Measurements from ENCODE around the gene MEIS2.
"Not testable (repeated sequence)": the region's sequence is repeated elsewhere in the genome, so short reads cannot be mapped to it uniquely, and the experiment has no call there.

MEIS2 gene

DNA sequence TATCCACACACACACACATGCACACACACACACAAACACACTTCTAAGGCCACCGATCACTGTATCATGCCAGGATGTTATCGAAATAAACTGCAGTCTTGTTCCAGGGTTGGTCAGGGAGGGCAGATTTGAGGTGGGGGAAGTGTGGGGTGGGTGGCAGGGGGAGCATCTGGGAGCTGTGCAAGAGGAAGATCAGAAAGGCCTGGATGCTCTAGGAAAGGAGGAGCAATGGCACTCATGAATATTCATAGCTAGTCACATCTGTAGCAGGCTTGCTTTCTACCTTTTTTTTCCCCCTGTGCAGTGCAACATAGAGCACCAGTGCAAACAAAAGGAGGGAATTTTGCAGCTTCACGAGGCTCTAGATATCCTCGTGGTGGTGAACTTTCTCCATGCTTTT, 84.9 kb downstream of the MEIS2 start:
- in situ Hi-C loops (cut with MboI; ENCODE audit: low sequenced_read_pairs) = no loop called here

DNA sequence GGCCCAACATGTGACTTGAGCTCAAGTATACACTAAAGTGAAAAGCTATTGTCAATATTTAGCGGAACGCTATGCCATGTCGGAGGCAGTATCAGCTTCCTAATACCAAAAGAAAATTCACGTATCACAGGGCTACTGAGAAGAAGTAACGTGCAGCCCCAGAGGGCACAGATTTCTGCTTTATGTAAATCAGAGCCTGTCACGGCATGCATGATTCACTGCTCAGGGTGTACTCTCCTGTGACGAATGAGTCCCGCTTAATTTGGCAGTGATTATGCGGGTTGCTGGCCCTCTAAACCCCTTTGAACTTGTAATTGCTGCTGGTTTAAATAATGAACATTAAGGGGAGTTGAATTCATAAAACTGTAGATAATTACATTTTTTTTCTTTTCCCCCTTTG, 85.3 kb downstream of the MEIS2 start:
- in situ Hi-C loops (cut with MboI; ENCODE audit: low sequenced_read_pairs) = no loop called here

DNA sequence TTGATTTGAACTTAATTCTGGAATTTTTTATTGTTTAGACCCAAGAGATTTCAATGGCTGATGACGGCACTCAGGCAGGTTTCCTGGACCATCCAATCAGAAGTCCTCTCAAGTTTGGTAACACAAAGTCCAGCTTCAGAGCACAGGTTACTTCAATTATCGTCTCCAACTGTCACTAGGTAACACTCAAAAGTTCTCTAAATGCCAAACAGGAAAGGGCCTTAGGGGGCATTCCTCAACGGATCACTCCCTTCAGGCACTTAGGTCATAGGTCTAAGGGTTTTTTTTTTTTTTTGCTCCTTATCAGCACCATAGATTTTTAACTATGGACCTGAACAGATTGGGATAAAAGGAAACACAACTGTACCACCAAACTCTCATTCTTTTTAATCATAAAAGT, 85.8 kb downstream of the MEIS2 start:
- in situ Hi-C loops (cut with MboI; ENCODE audit: low sequenced_read_pairs) = no loop called here

DNA sequence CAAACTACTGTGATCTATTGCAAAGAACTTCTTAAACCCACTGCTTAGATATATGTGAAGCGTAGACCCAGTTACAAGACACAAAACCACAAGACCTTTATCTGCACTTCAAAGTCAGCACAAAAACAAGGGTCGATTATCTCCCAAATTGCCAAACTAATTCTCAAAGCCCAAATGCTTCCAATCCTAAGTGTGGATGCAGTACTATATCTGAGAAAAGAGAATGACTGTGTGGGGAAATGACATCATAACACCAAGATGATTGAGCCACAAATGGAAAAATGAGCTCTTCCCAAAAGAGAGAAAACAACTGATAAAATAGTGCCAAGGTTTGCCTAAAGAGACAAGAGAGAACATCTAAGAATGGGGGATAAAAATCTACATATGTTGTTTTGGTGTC, 86.2 kb downstream of the MEIS2 start:
- in situ Hi-C loops (cut with MboI; ENCODE audit: low sequenced_read_pairs) = no loop called here

DNA sequence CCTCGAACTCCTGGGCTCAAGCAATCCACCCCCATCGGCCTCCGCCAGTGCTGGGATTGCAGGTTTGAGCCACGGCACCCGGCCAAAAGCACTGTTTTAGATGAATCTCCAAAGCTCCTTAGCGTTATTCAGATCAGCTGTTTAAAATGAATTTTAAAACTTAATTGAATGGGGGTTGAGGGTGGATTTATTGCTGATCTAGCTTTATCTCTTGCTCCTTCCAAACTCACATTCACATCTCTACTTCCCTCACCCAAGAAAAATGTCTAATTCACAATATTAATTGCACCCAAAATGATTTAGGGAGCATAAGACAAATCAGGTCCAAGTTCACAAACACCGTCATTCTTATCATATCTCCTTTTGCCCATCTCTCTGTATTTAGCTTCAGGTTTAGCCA, 89.8 kb downstream of the MEIS2 start:
- in situ Hi-C loops (cut with MboI; ENCODE audit: low sequenced_read_pairs) = no loop called here

DNA sequence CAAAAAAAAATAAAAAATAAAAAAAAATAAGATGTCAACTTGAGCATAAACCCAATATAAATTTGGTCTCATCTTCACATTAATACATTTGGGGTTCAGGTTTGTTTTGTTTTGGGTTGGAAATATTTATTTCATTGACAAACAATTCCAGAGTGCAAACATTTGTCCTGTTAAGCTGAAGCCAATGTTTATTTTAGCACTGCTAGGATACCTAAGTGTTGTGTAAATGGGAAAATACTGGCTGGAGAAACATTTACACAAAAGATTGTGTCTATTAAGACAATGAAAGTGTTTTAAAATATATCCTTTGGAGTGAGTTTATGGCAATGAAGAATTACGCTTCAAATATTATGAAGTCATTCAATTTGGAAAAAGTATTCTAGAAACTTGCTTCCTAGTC, 91.1 kb downstream of the MEIS2 start:
- in situ Hi-C loops (cut with MboI; ENCODE audit: low sequenced_read_pairs) = no loop called here

DNA sequence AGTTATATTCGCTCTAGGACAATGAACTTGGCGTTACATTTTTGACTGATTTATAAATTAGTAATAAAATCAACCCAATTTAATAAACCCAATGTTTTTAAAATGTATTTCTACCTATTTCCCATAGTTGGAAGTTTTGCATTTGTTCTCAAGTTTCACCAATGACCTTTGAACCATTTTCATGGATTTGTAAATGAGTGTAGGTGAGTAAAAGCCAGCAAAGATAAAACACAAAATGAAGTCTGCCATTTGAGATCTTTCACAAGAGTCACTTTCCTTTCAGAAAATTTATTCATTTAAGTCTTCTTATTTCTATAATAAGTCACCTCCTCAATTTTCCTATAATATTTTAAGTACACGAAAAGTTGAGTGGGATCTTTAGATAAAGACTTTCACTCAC, 92.1 kb downstream of the MEIS2 start:
- in situ Hi-C loops (cut with MboI; ENCODE audit: low sequenced_read_pairs) = no loop called here

DNA sequence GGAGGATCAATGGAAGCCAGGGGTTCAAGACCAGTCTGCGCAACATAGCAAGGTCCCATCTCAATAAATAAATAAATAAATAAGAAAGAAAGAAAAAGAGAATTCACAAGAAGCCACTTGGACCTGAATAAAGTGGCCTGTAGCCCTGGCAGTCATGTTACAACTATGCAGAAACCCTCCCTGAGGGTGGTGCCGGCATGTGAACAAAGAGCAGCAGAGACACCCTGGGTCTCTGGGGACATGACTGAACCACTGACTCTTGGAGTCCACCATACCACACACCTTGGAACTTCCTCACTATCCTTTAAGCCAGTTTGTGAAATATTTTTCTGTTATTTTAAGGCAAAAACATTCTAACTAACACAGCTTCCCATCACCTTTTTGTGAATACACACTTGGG, 93.0 kb downstream of the MEIS2 start:
- in situ Hi-C loops (cut with MboI; ENCODE audit: low sequenced_read_pairs) = no loop called here

DNA sequence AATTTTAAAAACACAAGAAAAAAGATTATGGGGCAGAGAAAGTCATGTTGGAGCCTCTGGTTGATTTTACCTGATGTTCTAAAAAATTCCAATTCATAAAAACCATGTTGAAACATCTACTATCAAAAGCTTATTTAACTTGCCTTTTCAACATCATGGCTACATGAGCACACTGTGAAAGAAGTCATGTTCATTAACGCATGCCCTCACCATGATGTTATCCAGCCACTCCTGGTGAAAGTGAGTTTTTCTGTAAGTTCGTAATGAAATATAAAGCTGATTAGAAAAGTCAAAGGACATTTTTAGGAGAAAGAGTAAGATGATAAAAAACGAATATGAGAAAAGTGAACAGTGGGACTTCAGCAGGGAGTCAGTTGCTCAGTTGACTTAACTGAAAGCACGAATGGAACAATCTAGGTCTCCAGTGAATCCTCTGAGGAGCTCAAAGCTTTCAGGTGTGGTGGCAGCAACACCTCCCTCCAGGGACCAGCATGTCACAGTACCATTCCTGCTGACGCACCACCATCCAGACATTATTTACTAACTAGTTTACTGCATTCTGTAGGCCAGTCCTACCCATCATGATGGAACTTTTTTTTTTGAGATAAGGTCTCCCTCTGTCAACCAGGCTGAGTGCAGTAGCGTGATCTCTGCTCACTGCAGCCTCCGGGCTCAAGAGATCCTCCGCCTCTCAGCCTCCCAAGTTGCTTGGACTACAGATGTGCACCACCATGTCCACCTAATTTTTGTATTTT, 95.2 kb downstream of the MEIS2 start:
- in situ Hi-C loops (cut with MboI; ENCODE audit: low sequenced_read_pairs) = no loop called here

DNA sequence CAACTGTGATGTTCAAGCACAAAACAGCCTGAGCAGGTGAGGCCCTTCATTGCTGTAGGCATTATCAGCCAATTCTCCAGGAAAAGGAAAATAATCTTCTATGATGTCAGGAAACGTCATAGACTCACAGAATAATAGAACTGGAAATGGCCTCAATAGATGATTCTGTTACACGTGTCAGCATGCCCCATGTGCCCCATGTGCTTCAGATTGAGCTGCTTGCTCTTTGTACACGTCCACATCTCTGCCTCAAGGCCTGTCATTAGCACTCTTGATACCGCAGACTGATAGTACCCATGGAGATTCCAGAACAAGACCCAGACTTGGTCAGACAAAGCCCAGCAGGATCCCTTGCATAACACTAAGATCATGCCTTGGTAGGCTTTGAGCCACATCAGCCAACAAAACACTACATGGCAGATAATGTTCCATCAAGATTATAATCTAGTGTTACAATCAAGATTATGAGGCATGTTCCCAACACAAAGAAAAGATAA, 95.9 kb downstream of the MEIS2 start:
- in situ Hi-C loops (cut with MboI; ENCODE audit: low sequenced_read_pairs) = no loop called here

DNA sequence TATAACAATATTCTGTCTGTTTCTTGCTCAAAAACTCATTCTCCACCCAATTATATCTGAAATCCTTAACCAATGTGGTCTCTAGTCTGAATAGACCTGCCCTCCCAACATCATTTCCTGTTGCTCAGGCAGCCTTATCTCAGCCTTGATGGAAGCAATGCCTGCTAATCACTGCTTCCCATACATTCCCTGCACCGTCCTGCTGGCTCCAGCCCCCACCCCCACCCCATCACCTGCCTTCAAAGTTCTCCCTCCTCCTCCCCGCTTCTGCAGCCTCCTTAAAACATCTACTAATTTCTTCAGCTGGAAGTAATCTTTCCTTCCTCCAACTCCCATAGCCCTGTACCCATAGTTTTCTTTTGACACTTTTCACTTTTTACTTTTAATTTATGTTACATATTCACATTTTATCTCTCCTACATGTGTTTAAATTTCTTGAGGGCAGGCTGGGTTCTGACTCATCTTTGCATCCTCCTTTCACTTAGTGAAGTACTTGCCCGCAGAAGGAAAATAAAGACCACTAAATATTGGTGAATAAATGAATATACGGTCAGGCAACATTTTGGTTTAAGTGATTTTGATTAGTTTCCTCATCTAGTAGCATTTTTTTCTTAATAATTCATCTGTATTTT, 98.2 kb downstream of the MEIS2 start:
- in situ Hi-C loops (cut with MboI; ENCODE audit: low sequenced_read_pairs) = no loop called here

DNA sequence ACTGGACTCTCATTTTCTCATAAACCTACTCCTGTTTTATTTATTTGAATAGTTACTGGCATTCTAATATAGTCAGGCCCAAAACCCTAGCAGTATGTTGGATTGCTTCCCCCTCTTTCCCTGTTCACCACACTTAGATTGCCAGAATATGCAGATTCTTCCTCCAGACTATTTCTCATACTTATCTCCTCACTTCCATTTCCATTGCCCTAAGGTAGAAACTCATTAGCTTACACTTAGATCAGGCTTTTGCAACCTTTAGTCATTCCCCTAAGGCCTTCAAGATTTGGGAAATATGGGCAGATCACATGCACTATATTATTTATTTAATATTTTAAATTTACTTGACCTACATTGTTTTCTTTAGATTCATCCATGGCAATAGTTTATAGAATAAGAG, 98.9 kb downstream of the MEIS2 start:
- in situ Hi-C loops (cut with MboI; ENCODE audit: low sequenced_read_pairs) = no loop called here

DNA sequence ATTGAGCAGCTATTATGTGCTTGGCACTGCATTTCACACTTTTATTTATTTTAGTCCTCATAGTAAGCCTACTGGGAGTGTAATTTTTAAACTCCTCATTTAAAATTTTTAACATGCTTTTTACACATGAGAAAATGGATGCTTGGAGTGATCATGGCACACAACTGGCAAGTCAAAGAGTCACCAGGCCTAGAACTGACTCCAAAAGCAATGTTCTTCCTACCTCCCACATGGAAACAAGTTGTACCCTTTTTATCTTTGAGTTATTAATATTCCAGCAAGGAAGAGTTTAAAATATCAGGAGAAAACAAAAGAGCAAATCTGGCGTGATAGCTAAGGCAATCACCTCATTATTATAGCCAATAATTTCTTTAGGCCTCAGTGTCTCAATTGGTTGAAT, 100.6 kb downstream of the MEIS2 start:
- in situ Hi-C loops (cut with MboI; ENCODE audit: low sequenced_read_pairs) = no loop called here

DNA sequence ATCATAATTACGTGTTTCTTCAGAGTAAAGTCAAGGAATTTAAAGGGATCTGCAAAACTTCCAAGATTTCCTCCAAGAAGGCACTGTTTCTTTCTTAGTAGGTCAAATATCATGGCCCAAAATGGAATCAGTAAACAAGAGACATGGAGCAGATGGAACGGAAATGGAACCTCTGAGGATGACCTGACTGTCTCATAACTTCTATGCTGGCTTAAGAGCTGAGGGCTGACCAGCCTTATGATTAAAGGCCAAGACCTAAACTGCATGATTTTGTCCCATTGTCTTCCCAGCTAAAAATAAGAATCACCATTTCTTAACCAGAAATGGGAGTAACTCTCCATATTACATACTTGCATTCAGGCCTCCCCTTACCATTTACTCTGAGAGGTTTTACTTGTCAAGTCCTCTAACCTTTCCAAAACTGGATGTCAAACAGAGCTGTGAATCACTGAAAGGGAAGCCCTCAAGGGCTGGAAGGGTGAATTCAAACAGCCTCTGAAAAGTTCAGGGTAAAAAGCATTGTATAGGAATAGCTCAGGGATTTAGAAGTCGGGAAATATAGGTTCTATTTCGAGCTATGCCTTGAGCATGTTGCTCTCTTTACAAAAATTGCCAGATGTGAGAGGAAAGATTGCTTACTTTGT, 103.7 kb downstream of the MEIS2 start:
- in situ Hi-C loops (cut with MboI; ENCODE audit: low sequenced_read_pairs) = no loop called here

DNA sequence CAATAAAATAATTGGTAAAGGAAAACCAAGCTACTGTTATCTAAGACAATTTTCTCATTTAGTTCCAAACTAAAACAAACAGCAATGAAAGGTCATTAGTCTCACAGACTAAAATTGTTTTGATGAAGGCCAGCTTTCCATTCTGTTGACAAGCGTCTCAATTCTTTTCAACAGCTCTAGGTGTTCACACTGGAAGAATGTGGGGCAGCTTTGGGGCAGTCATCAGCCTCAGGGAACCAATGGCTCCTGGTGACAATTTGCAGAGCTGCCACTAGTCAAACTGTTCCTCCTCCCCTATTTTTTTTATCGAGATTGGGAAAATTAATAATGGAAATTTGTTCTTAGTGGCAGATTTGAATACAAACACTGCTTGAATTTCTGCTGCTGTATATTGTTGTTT, 104.2 kb downstream of the MEIS2 start:
- in situ Hi-C loops (cut with MboI; ENCODE audit: low sequenced_read_pairs) = no loop called here

DNA sequence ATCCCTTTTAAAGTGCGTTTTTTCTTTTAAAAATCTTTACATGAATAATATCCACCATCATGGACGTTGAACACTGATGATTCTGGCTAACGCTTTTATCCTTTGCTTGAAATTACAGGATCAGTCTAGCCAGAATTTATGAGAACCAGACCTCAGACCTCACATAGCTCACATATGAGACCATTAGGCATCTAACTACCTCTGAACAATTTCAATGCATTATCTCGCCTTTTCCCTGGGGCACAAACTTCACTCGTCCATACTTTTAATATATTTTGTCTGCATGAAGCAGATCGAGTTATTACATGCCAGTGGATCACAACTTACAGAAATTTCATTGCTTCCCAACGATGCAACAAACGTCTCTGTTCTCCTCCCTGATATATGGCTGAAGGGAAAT, 105.6 kb downstream of the MEIS2 start:
- in situ Hi-C loops (cut with MboI; ENCODE audit: low sequenced_read_pairs) = no loop called here

DNA sequence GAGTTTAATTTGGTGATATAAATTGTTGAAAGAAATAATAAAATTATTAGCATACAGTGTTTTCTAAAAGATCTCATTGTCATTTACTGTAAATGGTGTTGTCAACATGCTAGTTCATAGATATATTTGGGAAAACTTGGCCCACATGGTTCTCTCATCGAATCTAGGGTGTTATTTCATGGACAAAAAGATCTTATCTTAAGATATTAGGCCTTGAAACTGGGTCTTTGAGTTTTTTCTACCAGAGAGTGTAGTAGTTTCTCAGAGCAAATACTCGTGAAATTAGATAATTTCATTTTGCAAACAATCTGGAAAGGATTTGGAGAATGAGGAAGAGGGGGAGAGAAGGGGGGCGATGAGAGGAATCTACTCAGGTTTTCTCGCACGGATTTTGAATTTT, 107.9 kb downstream of the MEIS2 start:
- in situ Hi-C loops (cut with MboI; ENCODE audit: low sequenced_read_pairs) = no loop called here

DNA sequence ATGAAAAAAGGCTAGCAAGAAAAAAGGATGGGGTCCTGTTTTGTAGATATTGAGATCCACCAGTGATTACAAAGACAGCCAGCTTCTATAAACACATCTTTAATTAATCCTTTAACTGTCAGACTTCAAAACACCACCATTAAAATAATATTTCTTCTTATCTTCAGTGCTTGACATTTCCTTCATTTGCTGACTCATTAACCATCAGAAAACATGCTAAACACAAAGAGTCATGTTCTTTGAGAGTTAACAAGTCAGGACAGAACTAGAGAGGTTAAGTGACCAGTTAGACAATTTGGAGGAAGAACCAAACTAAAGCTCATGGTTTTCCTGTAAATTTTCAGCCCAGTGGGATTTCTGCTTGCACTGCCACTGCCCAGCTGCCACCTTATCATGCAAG, 111.4 kb downstream of the MEIS2 start:
- in situ Hi-C loops (cut with MboI; ENCODE audit: low sequenced_read_pairs) = no loop called here

DNA sequence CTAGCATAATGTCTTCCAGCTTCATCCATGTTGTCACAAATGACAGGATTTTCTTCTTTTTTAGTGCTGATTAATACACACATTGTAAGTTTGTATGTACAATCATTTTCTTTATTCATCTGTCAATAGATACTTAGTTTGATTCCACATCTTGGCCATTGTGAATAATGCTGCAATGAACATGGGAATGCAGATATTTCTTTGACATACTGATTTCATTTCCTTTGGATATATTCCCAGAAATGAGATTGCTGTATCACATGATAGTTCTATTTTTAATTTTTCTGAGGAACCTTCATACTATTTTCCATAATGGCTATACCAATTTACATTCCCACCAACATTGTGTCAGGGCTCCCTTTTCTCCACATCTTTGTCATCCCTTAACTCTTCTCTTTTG, 117.9 kb downstream of the MEIS2 start:
- in situ Hi-C loops (cut with MboI; ENCODE audit: low sequenced_read_pairs) = no loop called here

DNA sequence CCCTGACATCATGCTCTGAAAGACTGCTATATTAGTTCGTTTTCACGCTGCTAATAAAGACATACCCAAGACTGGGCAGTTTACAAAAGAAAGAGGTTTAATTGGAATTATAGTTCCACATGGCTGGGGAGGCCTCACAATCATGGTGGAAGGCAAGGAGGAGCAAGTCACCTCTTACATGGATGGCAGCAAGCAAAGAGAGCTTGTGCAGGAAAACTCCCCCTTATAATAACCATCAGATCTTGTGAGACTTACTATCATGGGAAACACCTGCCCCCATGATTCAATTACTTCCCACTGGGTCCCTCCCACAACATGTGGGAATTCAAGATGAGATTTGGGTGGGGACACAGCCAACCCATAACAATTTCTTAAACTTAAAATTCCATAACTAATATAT, 120.1 kb downstream of the MEIS2 start:
- in situ Hi-C loops (cut with MboI; ENCODE audit: low sequenced_read_pairs) = not testable (repeated sequence)

DNA sequence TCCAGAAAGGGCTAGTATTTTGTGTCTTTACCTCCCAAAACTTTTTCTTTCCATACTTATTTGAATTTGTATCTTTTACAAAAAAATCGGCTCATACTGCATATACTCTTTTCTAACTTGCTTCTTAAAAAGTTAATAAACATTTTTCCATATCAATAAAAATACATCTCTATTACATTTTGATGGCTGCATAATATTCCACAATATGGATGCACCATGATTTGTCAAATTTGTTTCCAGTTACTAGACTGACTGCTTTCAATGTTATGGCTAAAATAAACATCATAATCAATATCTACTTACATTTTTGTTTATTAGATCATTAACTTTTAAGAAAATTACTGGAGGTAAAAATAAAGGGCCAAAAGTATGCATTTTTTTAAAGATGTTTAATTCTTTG, 121.7 kb downstream of the MEIS2 start:
- in situ Hi-C loops (cut with MboI; ENCODE audit: low sequenced_read_pairs) = no loop called here

DNA sequence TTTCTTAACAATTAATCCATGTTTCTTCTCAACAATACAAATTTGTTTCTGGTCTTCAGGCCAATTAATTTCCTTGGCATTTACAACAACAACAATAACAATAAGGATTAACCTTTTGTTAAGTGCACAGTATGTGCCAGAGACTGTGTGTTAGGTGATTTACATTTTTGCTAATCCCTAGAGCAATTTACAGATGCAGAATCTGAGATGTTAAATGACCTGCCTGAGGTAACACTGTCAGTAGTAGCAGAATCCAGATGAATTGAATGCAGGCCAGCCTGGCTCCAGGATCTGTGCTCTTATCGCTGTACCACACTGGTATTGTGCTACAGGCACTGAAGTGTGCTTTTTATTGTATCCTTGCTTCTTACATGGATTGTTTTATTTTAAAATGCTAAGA, 122.2 kb downstream of the MEIS2 start:
- in situ Hi-C loops (cut with MboI; ENCODE audit: low sequenced_read_pairs) = no loop called here
